Activated CD4-positive, CD25-positive, alpha-beta regulatory T cell treated with anti-CD3 and anti-CD28 coated beads, Interleukin-2, amount 50 U/mL, for 24 hours (primary cell): ENCODE measurements around the gene TTC9C.
"Not testable (repeated sequence)": the region's sequence is repeated elsewhere in the genome, so short reads cannot be mapped to it uniquely, and the experiment has no call there.

Experiments
- ATAC-seq, 2 donors: fragments of 150-1000 bp; cut with Tn5 transposase; one replicate each; pipeline ENCODE4 v1.10.0; 2021; ENCODE audit warnings: mild to moderate bottlenecking in 1 of 2, moderate library complexity in 1 of 2

The TTC9C gene

DNA sequence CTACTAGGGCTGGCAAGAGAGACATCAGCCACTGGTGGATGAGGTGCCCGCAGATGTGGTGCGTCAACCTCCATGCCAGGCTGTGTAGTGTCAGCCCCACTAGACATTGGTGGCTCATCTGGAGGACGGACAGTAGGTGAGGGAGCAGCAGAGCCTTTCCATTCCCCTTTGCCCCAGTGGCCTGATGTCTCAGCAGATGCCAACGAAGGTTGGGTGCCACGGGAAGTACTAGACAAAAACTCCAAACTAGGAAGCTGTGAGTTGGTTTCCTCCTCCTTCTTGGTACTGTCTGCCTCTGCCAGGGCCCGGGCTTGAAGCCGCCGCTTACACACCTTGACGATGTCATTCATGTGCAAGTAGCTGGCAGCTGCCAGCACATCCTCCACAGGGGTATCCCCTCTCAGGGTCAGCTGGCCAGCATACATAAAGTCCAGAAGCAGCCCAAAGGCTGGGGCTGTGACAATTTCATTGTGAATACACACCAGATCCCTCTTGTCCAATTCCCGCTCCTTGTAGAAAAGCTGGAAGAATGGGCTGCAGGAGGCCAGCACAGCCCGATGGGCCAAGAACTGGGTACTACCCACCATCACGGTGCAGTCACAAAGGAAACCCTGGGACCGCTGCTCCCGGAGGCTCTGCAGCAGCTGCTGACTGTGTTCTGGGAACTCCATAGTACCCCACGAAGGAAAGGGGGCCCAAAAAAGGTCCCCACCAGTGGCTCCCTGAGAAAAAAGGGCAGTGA lies 24.9 kb downstream of the TTC9C start:
- no peak for ATAC-seq

- peak; percentile 97 to 98 for ATAC-seq
Observed at GRCh38 chr11:62753736-62754603, 25.7 kb downstream of the TTC9C start, which contains the start of gene ZBTB3. Gene ZBTB3 (minus strand): TSS chr11:62754160. CDS start chr11:62753664, 496 bp downstream.

GRCh38 chr11:62755086-62755615 lies 26.9 kb downstream of the TTC9C start:
- ATAC-seq, result no peak

GRCh38 chr11:62757846-62758788 lies 29.8 kb downstream of the TTC9C start:
- no peak for ATAC-seq

GRCh38 chr11:62760867-62761227 lies 32.6 kb downstream of the TTC9C start:
- not testable (repeated sequence) for ATAC-seq

- no peak for ATAC-seq
Observed at GRCh38 chr11:62770778-62771143, 42.5 kb downstream of the TTC9C start.

- ATAC-seq, result peak; percentile 92 to 94
Observed at GRCh38 chr11:62771144-62772021, 43.1 kb downstream of the TTC9C start, which contains the start of gene TAF6L. Gene TAF6L (plus strand): TSS chr11:62771396. CDS start chr11:62775784, 4,388 bp downstream.

DNA sequence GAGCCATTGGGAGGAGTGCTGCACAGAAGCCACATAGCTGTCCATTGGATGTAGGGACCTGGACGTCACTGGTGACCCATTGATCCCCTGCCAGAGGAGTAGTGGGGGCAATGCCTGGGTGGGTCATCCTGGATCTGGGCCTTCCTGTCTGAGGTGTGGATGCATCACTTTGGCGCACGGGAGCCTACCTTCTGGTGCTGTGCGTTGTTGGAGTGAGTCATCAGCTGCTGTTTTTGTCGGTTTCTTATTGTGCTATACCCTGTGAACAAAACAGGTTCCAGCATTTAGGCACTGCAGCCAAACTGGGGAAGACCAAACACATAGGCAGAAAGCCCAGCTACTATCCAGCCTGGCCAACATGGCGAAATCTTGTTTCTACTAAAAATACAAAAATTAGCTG lies 46.1 kb downstream of the TTC9C start:
- no peak for ATAC-seq

DNA sequence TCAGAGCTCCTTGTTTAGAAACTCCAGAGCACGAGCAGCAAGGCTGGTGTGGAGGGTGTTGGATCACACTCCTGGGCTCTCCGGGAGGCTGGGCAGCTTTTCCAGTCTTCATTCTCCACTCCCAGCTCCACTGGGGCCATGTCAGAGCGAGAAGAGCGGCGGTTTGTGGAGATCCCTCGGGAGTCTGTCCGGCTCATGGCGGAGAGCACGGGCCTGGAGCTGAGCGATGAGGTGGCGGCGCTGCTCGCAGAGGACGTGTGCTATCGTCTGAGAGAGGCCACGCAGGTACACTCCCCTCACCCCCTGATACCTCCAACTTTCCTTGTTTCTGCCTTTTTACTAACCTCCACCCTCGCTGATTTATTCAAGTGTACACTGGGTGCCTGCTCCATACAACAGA lies 47.4 kb downstream of the TTC9C start:
- no peak for ATAC-seq

GRCh38 chr11:62777389-62777788 lies 49.1 kb downstream of the TTC9C start:
- ATAC-seq, result no peak

DNA sequence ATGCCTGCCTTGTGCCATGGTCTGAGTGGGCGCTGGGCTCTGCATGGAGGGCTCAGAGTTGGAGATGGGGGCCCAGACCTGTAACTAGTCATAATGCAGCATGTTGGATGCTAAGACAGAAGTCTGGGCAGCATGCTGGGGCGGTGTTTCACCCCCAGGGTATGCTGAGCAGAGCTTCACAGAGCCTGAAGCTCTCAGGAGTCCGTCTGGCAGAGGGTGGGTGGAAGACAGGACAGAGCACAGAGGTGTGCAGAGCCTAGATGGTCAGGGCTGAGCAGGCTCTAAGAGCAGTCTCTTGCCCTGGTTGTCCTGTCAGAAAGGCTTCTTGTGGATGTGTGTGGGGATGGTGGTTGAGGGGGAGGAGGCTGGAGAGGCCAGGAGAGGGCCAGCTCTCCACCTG lies 50.2 kb downstream of the TTC9C start:
- ATAC-seq, result no peak

GRCh38 chr11:62782753-62783152 lies 54.5 kb downstream of the TTC9C start:
- ATAC-seq, result no peak

- ATAC-seq, result peak; percentile 75 to 76
Observed at GRCh38 chr11:62786318-62787004, 58.2 kb downstream of the TTC9C start.

- ATAC-seq, result peak; percentile 81 to 82
Observed at GRCh38 chr11:62787005-62787759, 58.9 kb downstream of the TTC9C start, which contains the start of gene TMEM179B. Gene TMEM179B (plus strand): TSS chr11:62787402. CDS start chr11:62787432, 30 bp downstream.
